Measurements from ENCODE around the gene PODXL.
A peak's percentile ranks its signal among the peaks of the same experiment; 100 is the strongest.

The PODXL gene

DNA sequence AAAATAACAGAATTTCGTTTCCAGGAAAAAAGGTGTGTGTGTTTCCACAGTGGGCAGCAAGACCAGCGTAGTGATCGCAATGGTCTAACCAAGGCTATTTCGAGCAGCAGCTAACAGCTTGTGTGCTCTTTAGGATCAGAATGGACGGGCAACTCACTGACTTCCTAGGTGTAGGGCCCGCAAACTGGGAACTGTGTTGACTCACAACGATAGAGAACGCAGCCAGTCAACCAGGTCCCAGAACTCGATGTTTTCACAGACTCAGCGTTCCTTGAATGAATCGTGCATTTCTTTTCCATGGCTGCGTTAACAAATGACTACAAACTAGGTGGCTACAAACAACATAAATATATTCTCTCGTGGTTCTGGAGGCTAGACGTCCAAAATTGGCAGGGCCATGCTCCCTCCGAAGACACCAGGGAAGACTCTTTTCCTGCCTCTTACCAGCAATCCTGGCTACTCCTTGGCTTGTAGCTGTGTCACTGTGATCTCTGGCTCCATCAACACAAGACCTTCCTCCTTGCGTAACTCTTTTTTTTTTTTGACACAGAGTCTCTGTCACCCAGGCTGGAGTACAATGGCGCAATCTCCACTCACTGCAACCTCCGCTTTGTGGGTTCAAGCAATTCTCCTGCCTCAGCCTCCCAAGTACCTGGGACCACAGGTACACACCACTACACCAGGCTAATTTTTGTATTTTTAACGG, 39.1 kb downstream of the PODXL start:
- TF ChIP-seq FOXP2 (optimal IDR thresholded peaks at IDR 0.05; ENCODE audit: borderline replicate concordance, extremely low read depth, extremely low read length, insufficient read depth) (no peak), POLR2AphosphoS5 (IDR thresholded peaks at IDR 0.05; ENCODE audit: low read depth, low read length) (no peak), TAF1 (IDR thresholded peaks at IDR 0.05; ENCODE audit: borderline replicate concordance, insufficient read depth, low read length) (no peak), SIN3A (IDR thresholded peaks at IDR 0.05; ENCODE audit: borderline replicate concordance, insufficient read depth, low read length) (no peak)
- TF ChIP-seq, protein P1, sequence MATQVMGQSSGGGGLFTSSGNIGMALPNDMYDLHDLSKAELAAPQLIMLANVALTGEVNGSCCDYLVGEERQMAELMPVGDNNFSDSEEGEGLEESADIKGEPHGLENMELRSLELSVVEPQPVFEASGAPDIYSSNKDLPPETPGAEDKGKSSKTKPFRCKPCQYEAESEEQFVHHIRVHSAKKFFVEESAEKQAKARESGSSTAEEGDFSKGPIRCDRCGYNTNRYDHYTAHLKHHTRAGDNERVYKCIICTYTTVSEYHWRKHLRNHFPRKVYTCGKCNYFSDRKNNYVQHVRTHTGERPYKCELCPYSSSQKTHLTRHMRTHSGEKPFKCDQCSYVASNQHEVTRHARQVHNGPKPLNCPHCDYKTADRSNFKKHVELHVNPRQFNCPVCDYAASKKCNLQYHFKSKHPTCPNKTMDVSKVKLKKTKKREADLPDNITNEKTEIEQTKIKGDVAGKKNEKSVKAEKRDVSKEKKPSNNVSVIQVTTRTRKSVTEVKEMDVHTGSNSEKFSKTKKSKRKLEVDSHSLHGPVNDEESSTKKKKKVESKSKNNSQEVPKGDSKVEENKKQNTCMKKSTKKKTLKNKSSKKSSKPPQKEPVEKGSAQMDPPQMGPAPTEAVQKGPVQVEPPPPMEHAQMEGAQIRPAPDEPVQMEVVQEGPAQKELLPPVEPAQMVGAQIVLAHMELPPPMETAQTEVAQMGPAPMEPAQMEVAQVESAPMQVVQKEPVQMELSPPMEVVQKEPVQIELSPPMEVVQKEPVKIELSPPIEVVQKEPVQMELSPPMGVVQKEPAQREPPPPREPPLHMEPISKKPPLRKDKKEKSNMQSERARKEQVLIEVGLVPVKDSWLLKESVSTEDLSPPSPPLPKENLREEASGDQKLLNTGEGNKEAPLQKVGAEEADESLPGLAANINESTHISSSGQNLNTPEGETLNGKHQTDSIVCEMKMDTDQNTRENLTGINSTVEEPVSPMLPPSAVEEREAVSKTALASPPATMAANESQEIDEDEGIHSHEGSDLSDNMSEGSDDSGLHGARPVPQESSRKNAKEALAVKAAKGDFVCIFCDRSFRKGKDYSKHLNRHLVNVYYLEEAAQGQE (IDR thresholded peaks at IDR 0.05; ENCODE audit: insufficient read depth in 1 of 2, low read depth in 2 of 2, low read length in 2 of 2) = no peak

DNA sequence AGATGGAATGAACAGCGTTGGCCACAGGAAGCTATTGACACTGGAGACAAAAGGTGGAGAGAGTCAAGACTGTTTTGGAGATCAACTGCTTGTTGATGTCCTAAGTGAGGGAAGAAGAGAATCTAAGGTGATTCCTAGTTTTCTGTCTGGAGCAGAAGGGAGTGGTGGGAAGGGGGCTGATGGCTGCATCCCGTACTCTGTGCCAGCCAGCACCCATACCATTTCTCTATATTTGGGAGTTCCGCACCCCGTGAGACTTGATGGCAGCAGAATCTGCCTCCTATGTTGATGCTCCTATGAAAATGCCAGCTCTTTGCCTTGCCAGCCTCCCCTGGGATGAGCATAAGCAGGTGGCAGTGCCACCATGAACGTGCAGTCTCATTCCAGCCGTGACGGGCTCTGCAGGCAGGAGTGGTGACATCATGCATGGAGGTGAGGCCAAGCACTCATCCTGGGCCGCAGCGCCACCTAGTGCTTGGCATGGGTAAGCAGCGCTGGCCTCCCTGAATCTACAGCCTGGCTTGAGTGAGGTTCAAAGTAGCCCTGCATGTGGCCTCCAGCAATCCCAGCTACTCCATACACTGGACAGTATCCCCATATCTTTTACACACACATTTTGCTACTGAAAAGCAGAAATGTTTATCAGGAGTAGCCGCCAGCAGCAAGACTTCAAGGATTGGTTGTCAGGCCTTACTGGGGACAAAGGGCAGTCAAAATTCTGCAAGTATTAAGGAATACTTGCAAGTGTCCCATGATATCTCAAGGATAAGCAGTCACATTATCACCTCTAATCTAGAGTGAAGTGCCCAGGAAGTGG, 43.0 kb downstream of the PODXL start:
- TF ChIP-seq FOXP2 (optimal IDR thresholded peaks at IDR 0.05; ENCODE audit: borderline replicate concordance, extremely low read depth, extremely low read length, insufficient read depth) (peak; percentile 94), TAF1 (IDR thresholded peaks at IDR 0.05; ENCODE audit: borderline replicate concordance, insufficient read depth, low read length) (no peak), POLR2AphosphoS5 (IDR thresholded peaks at IDR 0.05; ENCODE audit: low read depth, low read length) (no peak), SIN3A (IDR thresholded peaks at IDR 0.05; ENCODE audit: borderline replicate concordance, insufficient read depth, low read length) (no peak)

DNA sequence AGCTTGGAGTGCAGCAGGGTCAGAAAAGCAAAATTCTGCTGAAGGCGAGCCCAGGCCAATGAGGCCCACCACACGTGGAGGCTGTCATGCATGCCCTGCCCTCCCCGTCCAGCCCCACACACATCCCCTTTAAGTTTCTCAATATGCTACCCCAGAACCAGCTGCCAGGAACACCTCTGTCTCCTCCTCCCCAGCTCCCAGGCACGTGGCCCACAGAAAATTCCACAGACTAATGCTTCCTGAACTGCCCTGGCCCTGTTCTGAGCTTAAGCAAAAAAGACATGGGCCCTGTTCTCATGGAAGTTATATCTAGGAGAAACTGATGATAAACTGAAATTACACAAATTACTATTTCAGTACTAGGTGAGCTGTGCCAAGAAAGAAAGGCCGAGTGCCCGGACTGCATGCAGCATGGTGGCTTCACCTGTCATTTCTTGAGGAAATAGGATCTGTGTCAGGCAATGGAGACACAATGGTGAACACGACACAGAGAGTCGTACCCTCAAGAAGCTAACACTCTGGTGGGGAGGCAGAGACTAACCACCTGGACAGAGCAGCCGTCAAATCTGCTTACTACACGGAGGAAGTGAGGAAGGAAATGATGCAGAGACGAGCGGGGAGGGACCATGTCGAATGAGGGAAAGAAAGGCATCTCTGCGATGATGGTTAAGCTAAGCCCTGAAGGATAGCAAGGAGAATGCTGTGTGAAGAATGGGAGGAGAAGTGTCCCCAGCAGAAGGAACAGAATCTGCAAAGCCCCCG, 44.5 kb downstream of the PODXL start:
- TF ChIP-seq FOXP2 (optimal IDR thresholded peaks at IDR 0.05; ENCODE audit: borderline replicate concordance, extremely low read depth, extremely low read length, insufficient read depth) (no peak), POLR2AphosphoS5 (IDR thresholded peaks at IDR 0.05; ENCODE audit: low read depth, low read length) (no peak), SIN3A (IDR thresholded peaks at IDR 0.05; ENCODE audit: borderline replicate concordance, insufficient read depth, low read length) (no peak), TAF1 (IDR thresholded peaks at IDR 0.05; ENCODE audit: borderline replicate concordance, insufficient read depth, low read length) (no peak)
- TF ChIP-seq, protein P1 (IDR thresholded peaks at IDR 0.05; ENCODE audit: insufficient read depth in 1 of 2, low read depth in 2 of 2, low read length in 2 of 2) = no peak

DNA sequence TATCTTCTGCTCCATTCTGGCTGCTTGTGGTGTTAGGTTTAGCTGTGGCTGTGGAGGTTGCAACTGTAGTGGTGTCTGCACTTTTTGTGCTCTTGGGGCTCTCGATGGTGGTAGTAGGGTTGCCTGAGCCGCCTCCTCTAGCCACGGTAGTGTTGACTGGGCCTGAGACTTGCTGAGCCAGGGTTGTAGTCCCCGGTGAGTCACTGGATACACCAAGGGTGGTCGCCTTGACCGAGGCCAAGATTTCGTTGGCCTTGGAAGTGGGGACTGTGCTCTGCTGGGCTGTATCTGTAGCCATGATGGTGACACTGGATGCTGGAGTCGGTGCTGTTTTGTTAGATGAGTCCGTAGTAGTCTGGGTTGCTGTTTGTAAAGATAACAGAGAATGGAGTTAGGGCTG, 45.4 kb downstream of the PODXL start:
- TF ChIP-seq TAF1 (IDR thresholded peaks at IDR 0.05; ENCODE audit: borderline replicate concordance, insufficient read depth, low read length) (no peak), SIN3A (IDR thresholded peaks at IDR 0.05; ENCODE audit: borderline replicate concordance, insufficient read depth, low read length) (no peak), FOXP2 (optimal IDR thresholded peaks at IDR 0.05; ENCODE audit: borderline replicate concordance, extremely low read depth, extremely low read length, insufficient read depth) (no peak), POLR2AphosphoS5 (IDR thresholded peaks at IDR 0.05; ENCODE audit: low read depth, low read length) (no peak)
- TF ChIP-seq, protein P1 (IDR thresholded peaks at IDR 0.05; ENCODE audit: insufficient read depth in 1 of 2, low read depth in 2 of 2, low read length in 2 of 2) = no peak

DNA sequence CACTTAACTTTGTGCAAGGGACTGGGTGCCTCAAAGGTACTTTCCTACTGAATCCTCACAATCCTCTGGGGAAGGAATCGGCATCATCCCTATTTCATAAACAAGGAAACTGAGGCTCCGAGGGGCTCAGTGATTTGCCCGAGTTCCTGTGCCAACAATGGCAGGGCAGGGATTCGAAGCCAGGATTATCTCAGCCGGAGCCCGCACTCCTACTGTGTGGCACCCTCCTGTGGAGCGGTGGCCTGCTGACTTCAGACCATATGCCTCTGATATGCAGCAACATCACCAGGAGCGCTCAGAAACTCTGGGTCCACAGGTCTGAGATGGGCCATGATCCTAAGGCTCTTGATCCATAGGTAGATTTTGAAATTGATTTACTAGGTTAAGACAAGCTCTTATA, 46.6 kb downstream of the PODXL start:
- TF ChIP-seq, protein P1 (IDR thresholded peaks at IDR 0.05; ENCODE audit: insufficient read depth in 1 of 2, low read depth in 2 of 2, low read length in 2 of 2) = no peak
- TF ChIP-seq FOXP2 (optimal IDR thresholded peaks at IDR 0.05; ENCODE audit: borderline replicate concordance, extremely low read depth, extremely low read length, insufficient read depth) (no peak), TAF1 (IDR thresholded peaks at IDR 0.05; ENCODE audit: borderline replicate concordance, insufficient read depth, low read length) (no peak), POLR2AphosphoS5 (IDR thresholded peaks at IDR 0.05; ENCODE audit: low read depth, low read length) (no peak), SIN3A (IDR thresholded peaks at IDR 0.05; ENCODE audit: borderline replicate concordance, insufficient read depth, low read length) (no peak)
